ENCODE results near the gene FAM149B1.
"Not testable (repeated sequence)": the region's sequence is repeated elsewhere in the genome, so short reads cannot be mapped to it uniquely, and the experiment has no call there.

The FAM149B1 gene

GRCh38 chr10:73238990-73239566 lies 71.2 kb downstream of the FAM149B1 start:
- DNase-seq: no peak

GRCh38 chr10:73239908-73240307 lies 72.0 kb downstream of the FAM149B1 start:
- DNase-seq: no peak

- no peak for DNase-seq
These were observed 77.1 kb downstream of the FAM149B1 start for GRCh38 chr10:73244866-73245477.

GRCh38 chr10:73246322-73246645 lies 78.4 kb downstream of the FAM149B1 start:
- no peak for DNase-seq

DNA sequence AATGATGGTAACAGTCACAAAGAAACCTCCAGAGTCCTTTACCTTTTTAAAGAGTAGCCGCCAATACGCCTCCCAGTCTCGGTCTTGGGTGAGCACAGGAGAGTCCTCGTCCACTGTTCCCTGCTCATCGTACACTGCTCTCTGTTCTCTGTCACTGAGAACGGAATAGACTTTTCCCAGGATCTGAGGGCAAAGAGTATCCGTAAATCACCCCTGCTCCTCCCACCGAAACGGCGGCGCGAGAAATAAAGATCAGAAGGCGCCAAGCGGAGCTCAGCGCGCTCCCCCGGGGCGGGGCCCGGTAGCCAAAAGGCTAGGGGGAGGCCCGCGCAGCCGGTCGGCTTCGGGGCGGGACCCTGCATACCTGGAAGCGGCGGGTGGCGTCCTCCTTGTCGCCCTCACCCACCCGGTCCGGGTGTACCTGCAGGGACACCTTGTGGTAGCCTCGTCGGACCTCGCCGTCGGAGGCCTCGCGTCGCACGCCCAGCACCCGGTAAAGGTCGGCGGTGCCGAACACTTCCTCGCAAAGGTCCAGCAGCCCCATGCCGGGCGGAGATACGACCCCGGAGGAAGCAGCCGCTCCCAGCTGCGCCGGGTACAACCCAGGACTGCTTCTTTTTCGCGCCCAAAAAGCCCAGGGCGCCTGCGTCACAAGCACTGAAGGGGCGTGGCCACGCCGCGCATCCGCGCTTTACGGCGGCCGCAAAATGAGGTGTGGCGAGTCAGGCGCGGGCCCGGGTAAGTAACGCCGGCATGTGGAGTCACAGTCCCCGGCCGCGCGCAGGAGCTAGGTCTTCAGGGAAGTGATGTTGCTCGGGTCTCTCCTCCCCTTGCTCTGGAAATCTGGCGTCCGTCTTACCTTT lies 79.0 kb downstream of the FAM149B1 start, which contains the start of gene DNAJC9:
DNAJC9 (minus strand) TSS at position 610 of the 863 bp plus-strand sequence; CDS start at position 544, 66 bp downstream.
- DNase-seq: peak; percentile 97

GRCh38 chr10:73247509-73248258 lies 79.8 kb downstream of the FAM149B1 start:
- DNase-seq: no peak

DNA sequence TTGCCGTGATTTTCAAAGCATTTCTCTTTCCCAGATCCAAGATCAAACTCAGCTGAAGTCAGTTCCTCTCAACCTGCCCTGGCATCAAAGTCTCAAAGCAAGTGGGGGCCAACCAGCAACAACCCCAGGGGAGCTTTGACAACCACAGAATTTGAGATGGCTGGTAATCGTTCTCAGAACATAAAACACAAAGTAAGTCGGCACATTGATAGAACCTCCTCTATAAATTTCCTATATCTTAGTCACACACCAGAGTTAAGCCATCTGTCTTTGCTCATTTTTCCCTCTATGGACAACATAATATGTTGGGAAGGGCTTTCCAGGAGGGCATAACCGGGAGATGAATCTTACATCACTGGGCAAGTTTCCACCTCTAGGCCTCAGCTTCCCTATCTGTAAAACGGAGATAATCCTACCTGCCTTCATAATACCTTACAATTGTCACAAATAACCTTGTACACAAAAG lies 80.4 kb downstream of the FAM149B1 start:
- no peak for DNase-seq

- no peak for DNase-seq
These were observed 83.9 kb downstream of the FAM149B1 start for GRCh38 chr10:73251683-73252444.

DNA sequence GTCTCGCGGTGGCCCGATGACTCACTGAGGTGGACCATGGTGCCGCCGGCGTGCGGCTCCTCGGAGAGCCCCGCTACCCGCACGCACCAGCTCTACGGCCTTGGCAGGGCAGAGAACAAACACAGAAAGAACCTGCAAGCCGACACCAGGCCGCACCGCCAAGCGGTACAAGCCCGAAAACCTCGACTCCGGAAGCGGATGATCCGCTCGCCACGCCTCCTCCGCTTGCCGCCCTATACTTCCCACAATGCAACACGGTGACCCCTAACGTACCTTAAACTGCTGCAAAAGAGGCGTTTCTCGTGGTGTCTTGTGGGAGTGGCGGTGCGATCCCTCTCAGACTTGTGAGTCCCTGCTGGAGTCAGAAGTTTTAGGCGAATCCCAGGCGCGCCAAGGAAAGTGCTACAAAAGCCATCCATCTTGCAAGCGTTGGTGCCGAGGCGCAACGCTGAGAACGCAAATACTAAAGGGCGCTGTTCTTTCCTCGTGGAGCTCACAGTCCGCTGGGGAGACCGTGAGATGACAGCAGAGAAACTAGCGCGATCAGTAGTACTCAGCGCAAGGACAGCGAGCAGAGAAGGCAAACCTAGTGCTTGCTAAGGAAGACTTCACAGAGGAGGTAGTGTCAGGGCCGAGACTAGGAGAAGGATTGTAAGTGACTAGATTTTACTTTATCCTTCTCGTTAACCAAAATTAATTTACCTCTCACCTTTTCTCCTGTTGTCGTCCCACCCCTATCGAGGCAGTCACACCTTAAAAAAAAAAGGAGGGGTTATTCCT lies 84.7 kb downstream of the FAM149B1 start, which contains the start of gene MRPS16:
MRPS16 (minus strand) TSS at position 200 of the 780 bp plus-strand sequence; CDS start at position 38, 162 bp downstream.
- DNase-seq: peak; percentile 90

GRCh38 chr10:73253225-73253555 lies 85.3 kb downstream of the FAM149B1 start:
- no peak for DNase-seq

- DNase-seq: not testable (repeated sequence)
These were observed 90.7 kb downstream of the FAM149B1 start for GRCh38 chr10:73258612-73259011.

DNA sequence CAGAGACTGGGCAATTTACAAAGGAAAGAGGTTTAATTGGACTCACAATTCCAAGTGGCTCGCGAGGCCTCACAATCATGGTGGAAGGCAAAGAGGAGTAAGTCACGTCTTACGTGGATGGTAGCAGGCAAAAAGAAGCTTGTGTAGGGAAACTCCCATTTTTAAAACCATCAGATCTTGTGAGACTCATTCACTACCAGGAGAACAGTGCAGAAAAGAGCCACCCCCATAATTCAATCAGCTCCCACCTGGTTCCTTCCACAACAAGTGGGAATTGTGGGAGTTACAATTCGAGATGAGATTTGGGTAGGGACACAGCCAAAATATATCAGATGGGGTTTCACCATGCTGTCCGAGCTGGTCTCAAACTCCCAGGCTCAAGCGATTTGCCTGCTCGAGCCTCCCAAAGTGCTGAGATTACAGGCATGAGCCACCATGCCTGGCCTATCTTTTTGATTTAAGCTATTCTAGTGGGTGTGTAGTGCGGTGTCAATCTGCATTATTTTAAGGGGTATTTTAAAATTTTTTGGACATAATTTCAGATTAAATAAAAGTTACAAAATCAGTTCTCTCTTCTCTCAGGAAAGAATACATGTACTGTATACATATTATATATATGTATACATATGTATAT lies 93.6 kb downstream of the FAM149B1 start:
- DNase-seq: no peak

DNA sequence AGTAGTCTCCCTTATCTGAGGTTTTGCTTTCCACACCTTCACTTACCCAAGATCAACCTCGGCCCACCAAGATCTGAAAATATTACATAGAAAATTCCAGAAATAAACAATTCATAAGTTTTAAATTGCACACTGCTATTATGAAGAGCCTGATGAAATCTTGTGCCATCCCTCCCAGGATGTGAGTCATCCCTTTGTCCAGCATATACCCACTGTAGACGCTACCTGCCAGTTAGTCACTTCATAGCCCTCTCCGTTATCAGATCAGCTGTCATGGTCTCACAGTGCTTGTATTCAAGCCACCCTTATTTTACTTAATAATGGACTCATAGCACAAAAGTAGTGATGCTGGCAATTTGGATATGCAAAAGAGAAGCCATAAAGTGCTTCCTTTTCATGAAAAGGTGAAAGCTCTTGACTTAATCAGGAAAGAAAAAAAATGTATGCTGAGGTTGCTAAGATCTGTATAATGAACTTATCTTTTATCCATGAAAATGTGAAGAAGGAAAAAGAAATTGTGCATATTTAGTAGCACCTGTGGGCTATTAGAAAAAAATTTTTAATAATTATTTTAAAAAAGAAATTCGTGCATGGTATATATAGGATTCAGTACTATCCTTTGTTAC lies 94.3 kb downstream of the FAM149B1 start:
- DNase-seq: no peak

- no peak for DNase-seq
These were observed 95.1 kb downstream of the FAM149B1 start for GRCh38 chr10:73262880-73263555.

GRCh38 chr10:73263693-73264347 lies 95.9 kb downstream of the FAM149B1 start:
- DNase-seq: no peak

- DNase-seq: no peak
These were observed 96.5 kb downstream of the FAM149B1 start for GRCh38 chr10:73264423-73264822.

GRCh38 chr10:73281097-73281496 lies 113.2 kb downstream of the FAM149B1 start:
- no peak for DNase-seq

GRCh38 chr10:73287441-73287840 lies 119.5 kb downstream of the FAM149B1 start:
- no peak for DNase-seq

DNA sequence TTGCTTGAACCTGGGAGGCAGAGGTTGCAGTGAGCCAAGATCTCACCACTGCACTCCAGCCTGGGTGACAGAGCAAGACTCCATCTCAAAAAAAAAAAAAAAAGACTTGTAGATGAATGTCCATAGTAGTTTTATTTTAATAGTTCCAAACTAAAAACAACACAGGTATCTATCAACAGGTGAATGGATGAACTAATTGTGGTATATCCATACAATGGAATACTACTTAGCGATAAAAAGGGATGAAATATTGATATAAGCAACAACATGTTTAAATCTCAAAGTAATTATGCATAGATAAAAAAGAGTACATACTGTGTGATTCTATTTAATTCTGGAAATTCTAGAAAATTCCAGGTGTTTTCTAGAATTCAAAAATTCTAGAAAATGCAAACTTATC lies 122.0 kb downstream of the FAM149B1 start:
- no peak for DNase-seq
